IMR-90 (cell line): ENCODE measurements around the gene LINC01488.

Experiments
- CEBPB ChIP-seq: IDR thresholded peaks from 2 replicates; pipeline ENCODE4 v1.6.1; 2012; ENCODE audit warnings: low read depth, low read length, improper control_type of control experiment
- CTCF ChIP-seq: conservative IDR thresholded peaks from 2 replicates; pipeline ENCODE4 v1.5.1; 2012; ENCODE audit warnings: mild to moderate bottlenecking, low read depth, low read length, improper control_type of control experiment
- MAZ ChIP-seq: IDR thresholded peaks from 2 replicates; pipeline ENCODE4 v1.6.1; 2012; ENCODE audit warnings: low read depth, mild to moderate bottlenecking, low read length, improper control_type of control experiment, moderate library complexity, borderline replicate concordance
- POLR2A ChIP-seq: IDR thresholded peaks from 2 replicates; pipeline ENCODE4 v1.6.1; 2012; ENCODE audit warnings: mild to moderate bottlenecking, low read depth, low read length
- RAD21 ChIP-seq: IDR thresholded peaks from 2 replicates; pipeline ENCODE4 v1.6.1; 2012; ENCODE audit warnings: low read length, improper control_type of control experiment
- RCOR1 ChIP-seq: IDR thresholded peaks from 2 replicates; pipeline ENCODE4 v1.6.1; 2012; ENCODE audit warnings: mild to moderate bottlenecking, low read length, improper control_type of control experiment; ENCODE audit not compliant: insufficient replicate concordance
- RFX5 ChIP-seq: IDR thresholded peaks from 2 replicates; pipeline ENCODE4 v1.8.0; 2012; ENCODE audit warnings: low read depth, mild to moderate bottlenecking, low read length, moderate library complexity
- SMC3 ChIP-seq: fragments of 150-350 bp; IDR thresholded peaks from 2 replicates; pipeline ENCODE4 v1.6.1; 2016; ENCODE audit warnings: low read depth, mild to moderate bottlenecking, antibody characterized with exemption, low read length, moderate library complexity
- USF2 ChIP-seq: fragments of 150-350 bp; IDR thresholded peaks from 2 replicates; pipeline ENCODE4 v1.6.1; 2017; ENCODE audit warnings: mild to moderate bottlenecking, antibody characterized with exemption, low read length, low read depth

- no peak for TF ChIP-seq POLR2A
- no peak for TF ChIP-seq RCOR1
- no peak for TF ChIP-seq CEBPB
- TF ChIP-seq CTCF, result no peak
- no peak for TF ChIP-seq MAZ
- TF ChIP-seq SMC3, result no peak
- TF ChIP-seq USF2, result no peak
- TF ChIP-seq RAD21, result no peak
- TF ChIP-seq RFX5, result no peak
These were observed 14.2 kb downstream of the LINC01488 start for GRCh38 chr11:69495441-69496201.
